GM19238 (cell line): ENCODE measurements around the gene NDST1.
"Not testable (repeated sequence)": the region's sequence is repeated elsewhere in the genome, so short reads cannot be mapped to it uniquely, and the experiment has no call there.

Source experiments
- DNase-seq: peaks from one replicate; pipeline ENCODE4 v3.0.0; 2011; ENCODE audit warnings: low spot score; ENCODE audit not compliant: insufficient read length

The NDST1 gene

DNA sequence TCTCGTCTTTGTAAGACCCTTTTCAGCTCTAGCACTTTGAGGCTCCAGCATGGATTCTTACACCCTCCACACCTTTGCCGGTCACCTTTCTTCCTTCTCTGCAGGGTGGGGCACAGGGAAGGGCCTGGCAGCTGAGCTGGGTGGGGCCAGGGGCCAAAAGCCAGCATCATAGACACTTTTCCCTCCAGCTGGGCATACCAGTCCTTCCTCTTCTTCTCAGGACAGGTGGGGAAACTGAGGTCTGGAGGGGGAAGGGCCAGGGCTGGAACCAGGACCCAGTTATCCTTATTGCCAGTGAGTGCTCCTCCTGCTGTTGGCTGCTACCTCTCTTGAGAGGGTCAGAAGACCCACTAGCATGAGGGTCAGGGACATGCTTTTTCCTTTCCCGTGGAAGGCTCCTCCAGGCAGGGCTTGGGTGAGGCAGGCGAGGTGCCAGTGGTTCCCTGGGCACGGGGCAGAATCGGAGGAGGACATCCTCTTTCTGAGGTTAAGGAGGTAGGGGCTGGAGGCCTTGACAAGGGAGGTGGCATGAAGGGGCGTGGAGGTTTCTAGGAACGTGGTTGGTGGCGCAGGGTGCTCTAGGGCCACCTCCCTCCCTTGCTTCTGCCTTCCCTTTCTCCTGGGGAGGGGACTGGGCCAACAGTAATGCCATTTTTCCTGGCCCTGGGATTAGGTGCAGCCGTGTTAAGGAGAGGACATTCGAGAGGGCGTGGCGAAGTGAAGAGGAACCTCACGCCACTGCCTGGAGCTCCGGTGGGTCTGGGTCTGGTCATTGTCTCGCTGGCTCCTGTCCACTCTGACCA, at the start of gene NDST1:
Gene NDST1, plus strand, starts transcription at position 658 of the 803 bp plus-strand sequence. CDS start 13,124 bp downstream, outside the sequence.
- no peak for DNase-seq

DNA sequence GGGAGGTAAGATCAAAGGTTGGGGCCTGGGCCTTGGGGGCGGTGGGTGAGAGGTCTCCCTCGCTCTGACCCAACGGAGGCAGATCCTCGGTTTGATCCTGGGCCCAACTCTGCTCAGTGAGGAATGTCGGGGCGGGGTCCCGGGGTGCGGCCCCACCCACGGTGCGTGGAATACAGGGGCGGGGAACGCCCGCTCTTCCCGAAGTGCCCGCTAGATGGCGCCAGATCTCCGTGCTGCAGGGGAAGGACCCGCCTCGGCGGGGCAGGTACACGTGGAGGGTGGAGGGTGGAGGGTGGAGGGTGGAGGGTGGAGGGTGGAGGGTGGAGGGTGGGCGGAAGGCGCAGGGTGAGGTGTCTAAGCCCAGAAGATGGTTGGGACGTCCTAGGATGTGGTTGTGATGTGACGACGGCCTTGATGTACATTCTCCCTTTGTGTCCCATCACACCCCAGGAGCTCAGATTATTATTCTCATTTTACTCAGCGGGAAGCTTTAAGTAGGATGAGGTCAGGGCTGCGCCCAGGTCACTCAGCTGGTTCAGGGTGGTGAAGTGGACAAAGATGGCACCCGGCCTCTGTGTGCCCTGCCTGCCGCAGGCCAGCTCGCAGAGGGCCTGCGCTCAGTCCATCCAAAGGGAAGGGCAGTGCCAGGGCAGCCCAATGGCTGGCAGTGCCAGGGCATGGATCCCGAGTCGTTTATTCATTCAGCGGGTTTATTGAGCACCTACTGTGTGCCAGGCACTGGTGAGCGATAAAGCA, 49.0 kb upstream of the NDST1 start:
- peak; percentile 70 for DNase-seq

DNA sequence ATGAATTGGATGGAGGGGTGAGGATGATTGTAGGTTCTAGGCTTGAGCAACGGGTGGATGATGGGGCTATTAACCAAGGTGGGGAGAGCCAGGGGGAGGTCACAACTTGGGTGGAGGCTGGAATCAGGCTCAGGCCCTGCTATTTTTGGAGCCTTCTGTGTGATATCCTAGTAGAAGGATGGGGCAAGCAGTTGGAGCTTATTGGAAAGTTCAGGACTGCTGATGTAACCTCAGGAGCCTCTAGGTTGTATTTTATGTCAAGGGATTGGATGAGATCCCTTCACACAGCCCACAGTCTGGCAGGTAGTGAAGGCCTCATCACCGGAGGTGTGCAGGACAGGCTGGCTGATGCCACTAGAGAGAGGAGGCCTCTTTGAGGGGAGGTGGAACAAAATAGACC, 47.1 kb upstream of the NDST1 start:
- no peak for DNase-seq

DNA sequence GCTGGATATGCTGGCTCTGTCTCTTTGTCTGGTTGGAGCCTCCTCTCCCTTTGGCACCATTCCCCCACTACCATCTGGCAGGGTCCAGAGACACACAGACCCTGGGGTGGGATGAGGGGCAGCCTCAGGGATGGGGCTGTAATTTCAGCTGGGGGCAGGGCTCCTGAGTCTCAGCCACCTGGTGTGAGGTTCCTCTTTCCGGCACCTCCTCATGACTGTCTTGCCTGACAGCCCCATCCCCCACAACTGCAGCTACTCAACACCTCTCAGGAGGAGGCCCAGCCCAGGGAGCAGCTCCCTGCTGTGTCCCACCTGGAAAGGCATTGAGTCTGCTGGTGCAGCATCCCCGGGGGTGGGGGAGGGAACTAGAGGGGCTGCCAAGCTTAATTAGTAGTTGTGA, 46.7 kb upstream of the NDST1 start:
- peak; percentile 84 for DNase-seq

DNA sequence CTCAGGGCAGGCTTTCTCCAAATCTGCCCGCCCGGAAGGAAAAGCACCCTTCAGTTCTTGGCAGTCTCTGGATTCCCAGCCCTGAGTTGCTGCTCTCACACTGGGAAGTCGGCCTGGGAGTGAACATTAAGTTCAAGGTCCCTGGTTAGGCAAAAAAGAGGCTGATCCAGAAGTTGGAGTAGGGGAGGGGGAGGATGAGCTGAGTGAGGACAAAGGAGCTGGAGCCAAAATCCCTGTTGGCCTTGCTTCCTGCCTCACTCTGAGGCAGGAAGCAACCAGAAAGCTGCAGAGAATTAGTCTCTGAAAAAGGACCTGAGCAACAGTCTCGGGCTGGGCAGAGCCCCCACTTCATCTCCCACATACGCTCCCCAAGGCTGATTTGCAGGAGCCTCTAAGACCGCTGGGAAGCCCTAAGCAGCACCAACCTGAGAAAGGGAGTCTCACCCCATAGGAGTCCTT, 43.3 kb upstream of the NDST1 start:
- no peak for DNase-seq

DNA sequence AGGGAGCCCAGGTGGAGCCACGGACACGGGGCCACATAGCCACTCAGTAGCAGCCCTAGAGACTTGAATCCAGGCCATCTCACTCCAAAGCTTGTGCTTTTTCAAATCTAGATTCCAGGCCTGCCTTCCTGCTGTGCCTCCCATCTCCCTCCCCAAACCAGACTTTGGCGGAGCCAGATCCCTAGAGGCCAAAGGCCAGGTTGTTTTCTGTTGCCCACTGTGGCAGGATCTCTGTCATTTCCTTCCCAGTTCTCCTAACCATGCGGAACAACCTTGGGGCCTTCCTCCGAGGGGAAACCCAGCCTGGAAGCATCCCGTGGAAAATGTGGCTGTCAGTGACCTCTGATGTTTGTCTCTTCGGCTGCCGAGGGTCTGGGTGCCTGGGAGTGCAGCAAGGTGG, 42.0 kb upstream of the NDST1 start:
- DNase-seq: no peak

DNA sequence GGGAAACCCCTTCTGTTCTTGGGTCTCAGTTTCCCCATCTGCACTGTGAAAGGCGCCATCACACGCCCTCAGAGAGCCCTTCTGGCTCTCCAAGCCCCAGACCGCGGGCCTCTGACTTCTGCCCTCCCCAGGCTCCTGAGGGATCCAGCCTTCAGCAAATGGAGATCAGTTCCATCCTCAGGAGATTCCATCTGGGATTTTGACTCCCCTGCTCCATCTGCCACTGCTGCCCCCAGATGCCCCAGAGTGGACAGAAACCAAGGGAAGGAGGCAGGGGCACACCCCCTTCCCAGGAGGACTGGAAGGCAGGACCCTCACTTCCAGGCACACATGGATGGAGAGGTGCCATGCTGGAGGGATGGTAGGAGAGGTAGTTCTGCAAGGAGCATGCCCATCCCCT, 39.7 kb upstream of the NDST1 start:
- DNase-seq: no peak

DNA sequence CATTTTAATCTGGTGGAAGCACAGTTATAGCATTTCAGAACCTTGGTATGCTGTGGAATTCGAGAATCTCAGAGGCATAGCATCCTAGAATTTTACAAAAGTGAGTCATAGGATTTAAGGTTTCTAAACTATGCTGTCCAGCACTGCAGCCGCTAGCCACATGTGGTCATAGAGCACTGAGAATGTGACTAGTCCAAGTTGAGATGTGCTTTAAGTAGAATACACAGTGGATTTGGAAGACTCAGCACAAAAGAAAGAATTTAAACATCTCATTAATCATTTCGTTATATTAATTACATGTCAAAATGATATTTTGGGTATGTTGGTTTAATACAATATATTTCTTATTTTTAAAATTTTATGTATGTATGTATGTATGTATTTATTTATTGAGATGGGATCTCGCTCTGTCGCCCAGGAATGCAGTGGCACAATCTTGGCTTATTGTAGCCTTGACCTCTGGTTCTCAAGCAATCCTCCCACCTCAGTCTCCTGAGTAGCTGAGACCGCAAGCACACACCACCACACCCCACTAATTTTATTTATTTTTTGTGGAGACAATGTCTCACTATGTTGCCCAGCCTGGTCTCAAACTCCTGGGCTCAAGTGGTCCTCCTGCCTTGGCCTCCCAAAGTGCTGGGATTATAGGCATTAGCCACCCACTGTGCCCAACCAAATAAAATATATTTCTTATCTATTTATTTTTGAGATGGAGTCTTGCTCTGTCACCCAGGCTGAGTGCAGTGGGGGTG, 38.0 kb upstream of the NDST1 start:
- DNase-seq: no peak

DNA sequence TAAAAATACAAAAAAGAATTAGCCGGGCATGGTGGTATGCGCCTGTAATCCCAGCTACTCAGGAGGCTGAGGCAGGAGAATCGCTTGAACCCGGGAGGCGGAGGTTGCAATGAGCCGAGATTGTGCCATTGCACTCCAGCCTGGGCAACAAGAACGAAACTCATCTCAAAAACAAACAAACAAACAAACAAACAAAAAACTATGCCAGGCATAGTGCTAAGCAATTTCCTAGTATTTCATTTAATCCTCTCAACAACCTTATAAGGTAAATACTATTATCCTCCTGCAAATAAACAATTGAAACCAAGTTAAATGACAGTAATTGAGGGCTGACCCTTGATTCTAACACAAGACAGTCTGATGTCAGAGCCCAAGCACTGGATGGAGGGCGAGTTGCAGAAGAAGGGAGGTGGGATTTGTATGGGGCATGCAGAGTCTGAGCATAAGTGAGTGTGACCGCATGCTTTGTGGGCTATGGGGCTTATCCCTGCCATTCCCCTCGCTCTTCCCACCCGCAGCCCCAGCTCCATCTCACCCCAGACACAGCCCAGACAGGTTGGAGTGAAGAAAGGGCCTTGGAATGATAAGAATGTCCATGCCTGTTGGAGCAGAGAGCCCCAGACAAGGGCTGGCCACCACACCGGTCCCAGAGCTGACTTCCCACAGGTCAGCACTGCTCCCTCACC, 34.1 kb upstream of the NDST1 start:
- no peak for DNase-seq

DNA sequence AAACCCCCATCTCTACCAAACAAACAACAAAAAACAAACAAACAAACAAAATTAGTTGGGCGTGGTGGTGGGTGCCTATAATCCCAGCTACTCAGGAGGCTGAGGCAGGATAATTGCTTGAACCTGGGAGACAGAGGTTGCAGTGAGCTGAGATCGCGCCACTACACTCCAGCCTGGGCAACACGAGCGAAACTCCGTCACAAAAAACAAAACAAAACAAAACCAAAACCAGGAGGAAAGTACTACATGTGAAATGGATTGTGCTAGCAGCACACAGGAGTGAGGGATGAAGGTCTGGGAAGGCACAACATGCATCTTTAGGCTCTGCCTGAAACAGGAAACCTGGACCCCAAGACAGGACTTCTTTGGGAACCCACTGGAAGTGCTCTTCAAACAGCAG, 31.4 kb upstream of the NDST1 start:
- not testable (repeated sequence) for DNase-seq

DNA sequence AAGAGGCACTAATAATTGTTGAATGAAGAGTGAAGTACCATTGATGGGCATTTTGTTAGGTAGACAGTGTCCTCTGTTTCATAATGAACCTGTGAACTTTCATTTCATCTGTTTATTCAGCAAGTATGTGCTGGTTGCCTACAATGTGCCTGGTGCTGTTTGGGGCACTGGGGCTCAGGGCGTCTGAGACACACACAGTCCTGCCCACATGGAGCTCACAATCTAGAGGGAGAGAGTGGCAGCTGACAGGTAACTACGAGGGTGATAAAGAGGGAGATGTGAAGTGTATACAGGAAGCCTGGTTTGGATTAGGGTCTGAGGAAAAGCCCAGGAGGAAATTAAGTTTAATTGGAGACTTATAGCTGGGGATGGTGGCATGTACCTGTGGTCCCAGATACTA, 28.5 kb upstream of the NDST1 start:
- no peak for DNase-seq

DNA sequence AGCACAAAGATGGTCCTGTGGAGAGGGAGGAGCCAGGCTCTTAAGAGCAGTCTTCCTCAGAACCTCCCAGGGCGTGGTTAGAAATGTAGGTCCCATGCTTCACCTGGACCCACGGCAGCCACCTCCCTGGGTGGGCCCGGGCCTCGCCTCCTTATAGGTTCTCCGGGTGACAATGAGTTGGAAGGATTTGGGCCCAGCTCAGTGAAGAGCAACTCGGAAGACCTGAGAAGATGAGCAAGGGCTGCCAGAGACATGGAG, 26.3 kb upstream of the NDST1 start:
- DNase-seq: no peak

DNA sequence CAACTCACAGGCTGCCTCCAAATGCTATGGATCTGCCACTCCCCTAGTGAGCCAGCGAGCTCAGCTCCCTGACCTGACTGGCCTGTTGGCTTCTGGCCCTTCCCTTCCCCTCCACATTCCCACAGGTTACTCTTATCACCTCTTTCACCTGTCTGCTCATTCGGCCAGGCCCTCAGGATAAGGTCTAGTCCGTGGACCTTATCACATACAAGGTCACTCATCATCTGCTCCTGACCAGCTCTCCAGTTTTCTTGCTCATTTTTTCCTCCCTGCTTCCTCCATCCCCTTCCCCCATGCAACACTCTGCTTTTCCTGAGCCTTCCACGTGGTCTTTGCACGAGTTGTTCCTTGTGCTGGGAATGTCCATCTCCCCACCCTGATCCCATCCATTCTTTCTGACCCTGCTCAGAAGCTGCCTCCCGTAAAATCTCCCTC, 25.9 kb upstream of the NDST1 start:
- DNase-seq: no peak

DNA sequence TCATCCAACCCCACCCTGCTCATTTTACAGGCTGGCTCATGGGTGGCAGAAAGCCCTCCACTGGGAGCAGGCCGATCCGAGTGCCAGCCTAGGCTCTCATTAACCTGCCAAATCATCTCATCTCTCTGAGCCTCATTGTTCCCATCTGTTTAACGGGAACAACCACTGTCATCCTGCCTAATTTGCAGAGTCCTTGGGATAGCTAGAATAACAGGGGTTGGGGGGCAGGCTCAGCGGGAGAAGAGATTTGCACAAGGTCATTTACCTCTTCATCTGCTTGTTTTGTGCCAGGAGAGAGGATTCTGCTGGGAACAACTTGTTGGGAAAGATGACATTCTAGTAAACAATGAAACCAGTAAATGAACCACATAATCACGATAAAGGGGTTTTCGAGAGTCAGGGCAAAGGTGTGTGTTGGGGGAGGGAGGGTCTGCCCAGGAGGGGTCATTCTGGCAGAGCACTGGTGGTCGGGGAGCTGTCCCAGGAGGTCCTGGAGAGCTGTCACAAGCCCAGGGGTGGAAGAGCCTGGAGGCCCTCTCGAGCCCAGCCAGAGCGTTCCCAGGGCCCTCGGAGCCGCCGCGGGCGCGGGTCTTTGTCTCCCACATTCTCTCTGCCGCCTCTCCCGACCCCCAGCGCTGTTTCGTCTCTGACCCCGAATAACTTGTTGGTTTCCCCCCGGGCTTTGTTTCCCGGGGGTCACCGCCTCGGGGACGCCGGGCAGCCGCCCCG, 22.8 kb upstream of the NDST1 start:
- DNase-seq: no peak

DNA sequence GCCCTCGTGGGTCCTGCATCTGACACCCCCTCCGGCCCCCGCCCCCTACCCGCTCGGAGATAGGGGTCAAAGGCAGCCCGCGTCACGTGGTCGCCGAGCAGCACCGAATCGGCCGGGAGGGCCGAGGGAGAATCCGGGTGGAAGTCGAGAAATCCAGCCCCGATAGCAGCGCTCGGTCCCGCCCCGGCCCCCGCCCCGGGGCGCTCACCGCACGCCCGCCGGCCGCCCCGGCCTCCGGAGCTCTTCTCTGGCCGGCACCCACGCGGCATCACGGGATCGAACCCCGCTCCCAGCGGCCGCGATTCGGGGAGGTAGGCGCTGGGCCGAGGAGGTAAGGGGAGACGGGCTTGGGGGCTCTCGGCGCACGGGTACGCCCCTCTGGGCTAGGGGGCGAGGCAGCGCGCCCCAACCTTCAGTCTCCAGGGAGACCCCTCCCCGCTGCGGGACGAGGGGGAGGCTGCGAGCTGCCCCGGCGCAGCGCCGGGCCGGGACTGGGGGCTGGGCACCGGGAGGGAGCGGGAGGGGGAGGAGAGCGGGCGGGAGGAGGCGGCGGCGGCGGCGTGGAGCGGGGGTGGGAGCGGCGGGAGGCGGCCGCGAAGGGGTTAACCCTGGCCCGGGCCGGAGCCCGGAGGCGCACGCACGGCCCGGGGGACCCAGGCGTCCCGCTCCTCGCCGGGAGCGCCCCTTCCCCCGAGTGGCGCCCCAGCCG, 22.1 kb upstream of the NDST1 start:
- DNase-seq: peak; percentile 65

DNA sequence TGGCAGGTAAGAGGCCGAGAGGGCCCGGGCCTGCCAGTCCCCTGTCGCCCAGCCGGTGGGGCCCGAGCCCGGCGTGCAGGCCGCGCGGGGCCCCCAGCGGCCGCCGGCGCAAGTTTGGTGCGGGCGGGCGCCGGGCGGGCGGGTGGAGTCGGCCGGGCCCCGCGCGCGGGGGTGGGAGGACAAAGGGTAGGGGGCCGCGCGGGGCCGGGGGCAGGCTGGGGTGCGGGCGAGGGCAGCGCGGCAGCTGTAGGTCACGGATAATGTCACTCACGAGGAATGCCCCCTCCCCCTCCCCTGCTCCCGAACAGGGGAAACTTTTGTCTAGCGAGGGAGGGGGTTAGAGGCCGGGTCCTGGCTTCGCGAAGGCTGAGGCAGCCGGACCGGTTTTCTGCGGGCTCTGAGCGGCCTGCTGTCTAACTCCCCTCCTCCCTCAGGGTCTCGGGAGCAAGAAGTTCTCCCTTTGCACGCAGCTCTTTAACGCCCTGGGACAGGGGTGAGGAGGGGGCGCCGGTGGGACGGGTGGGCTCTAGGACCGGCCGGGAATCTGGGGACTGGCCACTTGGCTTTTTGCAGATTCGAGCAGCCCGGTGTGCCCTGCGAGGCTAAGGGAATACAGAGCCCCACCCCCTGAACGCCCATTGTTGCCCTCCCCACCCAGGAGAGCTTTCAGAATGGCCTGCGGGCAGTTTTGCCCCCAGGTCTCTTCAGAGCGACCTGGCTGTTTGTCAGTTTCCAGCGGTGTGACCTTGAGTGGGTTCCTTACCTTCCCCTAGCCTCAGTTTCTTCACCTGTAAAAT, 21.3 kb upstream of the NDST1 start:
- peak; percentile 57 for DNase-seq

DNA sequence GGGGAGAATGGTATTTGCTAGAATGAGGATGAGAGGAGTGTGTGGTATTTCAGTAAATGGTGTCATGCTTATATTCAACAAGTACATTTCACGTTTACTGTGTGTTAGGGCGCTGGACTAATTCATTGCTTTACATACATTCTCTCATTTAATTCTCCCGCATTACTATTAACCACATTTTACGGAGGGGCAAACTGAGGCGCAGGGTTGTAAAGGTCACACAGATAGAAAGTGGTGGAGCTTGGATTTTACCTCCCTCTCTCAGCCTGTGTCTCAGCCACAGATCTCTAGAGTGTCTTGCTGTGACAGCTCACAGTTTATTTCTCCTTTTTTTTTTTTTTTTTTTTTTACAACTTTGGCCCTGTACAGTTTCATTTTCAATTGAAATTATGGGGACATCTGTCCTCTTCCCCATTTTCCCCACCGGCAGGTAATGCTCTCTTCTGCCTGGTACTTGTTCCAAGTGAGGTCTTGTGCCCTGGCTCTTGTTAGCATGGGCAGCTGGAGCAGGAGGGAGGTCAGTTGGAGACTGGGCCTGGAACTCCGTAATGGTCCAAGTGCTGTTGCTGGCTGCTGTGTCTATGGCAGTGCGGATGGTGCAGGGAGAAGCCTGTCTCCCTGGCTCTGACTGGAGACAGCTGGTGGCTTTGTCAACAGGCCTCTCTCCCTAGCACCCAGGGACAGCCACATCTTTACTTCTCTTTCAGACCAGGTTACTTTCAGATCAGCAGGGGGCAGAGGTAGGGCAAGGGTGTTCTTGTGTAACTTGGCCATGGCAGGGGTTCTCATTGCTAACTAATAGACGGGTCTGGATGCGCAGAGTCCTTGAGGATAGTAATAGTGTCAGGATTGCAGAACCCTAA, 20.5 kb upstream of the NDST1 start:
- peak; percentile 46 for DNase-seq

DNA sequence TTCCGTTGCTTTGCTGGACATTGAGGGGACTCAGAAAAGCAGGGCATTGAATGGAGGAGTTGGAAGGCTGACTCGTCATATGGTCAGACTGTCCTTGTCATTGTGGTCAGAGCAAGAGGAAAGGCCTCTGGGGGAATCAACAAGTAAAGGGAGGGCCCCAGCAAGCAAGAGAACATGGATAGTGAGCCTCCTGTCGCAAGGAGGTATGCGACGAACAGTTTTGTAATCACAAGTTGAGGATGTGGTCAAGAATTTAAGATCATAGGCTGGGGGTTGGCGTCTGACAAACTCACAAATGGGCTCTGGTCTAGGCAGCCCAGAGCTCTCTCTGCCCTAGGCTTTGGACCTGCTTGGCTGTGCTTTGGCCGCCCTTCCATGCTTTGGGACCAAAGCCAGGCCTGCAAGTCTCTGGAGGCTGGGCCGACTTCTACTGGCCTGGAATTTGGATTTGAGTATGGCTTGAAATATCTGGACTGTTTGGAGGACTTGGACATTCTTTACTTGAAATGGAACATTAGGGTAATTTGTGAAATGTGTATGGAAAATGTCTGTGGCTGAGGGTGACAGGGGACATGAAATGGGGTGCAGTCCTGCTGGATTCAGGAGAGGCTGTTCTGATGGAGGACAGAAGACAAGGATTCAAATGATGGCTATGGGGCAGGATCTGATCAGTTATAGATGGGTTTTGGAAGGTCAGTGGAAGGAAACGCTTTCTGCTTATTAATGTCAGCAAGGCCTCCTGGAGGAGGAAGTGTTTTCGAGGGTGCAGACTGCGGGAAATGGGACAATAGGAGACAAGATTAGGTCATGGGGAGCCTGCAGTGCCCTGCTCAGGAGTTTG, 19.2 kb upstream of the NDST1 start:
- no peak for DNase-seq
